Rectal smooth muscle tissue (tissue), 1 donor: ENCODE data around the gene LRWD1.

ENCODE experiments used
- H3K27ac ChIP-seq: one replicate; pipeline ENCODE4 v1.7.0; 2013; ENCODE audit warnings: low read depth, low read length, inconsistent platforms
- H3K27me3 ChIP-seq: one replicate; pipeline ENCODE4 v1.7.0; 2013; ENCODE audit warnings: low read length; ENCODE audit not compliant: control insufficient read depth, insufficient read depth
- H3K36me3 ChIP-seq: one replicate; pipeline ENCODE4 v1.7.0; 2013; ENCODE audit warnings: low read length; ENCODE audit not compliant: control insufficient read depth, insufficient read depth
- H3K4me1 ChIP-seq: one replicate; pipeline ENCODE4 v1.7.0; 2013; ENCODE audit warnings: low read length; ENCODE audit not compliant: control insufficient read depth, insufficient read depth
- H3K4me3 ChIP-seq: one replicate; pipeline ENCODE4 v1.7.0; 2013; ENCODE audit warnings: low read length
- H3K9ac ChIP-seq: one replicate; pipeline ENCODE4 v1.7.0; 2013; ENCODE audit warnings: low read length

The LRWD1 gene

DNA sequence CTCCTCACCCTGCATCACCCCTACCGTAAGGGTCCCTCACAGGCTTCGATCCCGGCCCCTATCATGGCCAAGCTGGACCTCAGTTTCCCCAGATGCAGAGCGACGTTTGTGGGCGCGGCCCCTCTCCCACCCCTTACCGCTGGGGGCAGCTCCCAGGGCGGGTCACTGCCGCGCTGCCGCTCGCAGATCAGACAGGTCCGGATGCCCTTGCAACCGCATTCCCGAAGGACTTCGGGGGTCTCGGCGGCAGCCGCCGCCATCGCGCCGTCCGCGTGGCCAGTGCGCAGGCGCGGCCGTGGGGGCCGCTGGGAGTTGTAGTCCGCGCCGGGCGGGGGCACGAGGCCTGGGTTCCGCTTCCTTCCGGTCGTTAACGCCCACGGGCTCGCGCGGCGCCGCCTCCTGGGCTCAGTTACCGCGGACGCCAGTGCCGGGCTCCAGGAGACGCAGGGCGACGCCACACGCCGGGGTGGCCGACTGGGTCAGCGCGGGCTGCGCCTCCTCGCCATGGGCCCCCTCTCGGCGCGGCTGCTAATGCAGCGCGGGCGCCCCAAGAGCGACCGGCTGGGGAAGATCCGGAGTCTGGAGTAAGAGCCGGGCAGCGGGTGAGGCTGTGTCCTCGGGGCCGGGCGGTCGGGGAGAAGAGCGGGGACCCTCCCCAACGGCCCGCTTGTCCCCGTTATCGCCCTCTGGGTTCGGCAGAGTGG, at the start of gene LRWD1, which contains the start of gene ALKBH4:
LRWD1 (plus strand) TSS at position 408 of the 704 bp plus-strand sequence; CDS start at position 505, 97 bp downstream.
ALKBH4 (minus strand) TSS at position 287 of the 704 bp plus-strand sequence; CDS start at position 260, 27 bp downstream.
- H3K27ac ChIP-seq = peak within 1 kb of the TSS; percentile 41
- peak within 1 kb of the TSS; percentile 82 for H3K4me3 ChIP-seq
- peak within 1 kb of the TSS; percentile 75 for H3K9ac ChIP-seq
- no peaks in the 10 kb centered on the region for H3K27me3 ChIP-seq
- H3K4me1 ChIP-seq = peaks cover 12% of the 10 kb centered on the region
- peaks cover 3% of the 10 kb centered on the region for H3K36me3 ChIP-seq

DNA sequence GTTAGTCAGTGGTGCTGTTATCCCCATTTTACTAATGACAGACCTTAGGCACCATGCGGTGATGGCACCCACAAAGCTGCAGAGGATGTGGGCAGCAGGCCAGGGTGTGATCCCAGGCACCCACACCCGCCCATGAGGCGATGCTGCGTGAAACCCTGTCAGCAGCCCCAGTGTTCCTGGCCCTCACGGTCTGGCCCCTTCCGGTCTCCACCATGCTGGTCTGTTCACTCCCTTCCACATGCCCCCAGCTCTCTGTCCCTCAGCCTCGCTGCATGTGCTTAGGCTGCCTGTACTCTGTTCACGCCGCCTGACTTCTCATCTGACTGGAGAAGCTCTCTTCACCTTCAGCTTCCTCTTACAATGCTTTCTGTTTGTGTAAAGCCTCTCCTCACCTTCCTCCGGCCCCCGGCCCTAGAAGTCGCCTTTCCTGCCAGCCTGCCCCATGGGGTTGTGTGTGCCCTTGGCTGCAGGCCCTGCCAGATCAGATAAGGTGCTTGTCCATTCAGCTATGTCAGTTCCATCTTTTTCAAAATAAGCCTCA, 49.0 kb upstream of the LRWD1 start:
- Histone ChIP-seq H3K27me3 (no peaks in the 10 kb centered on the region), H3K36me3 (peaks cover 7% of the 10 kb centered on the region), H3K27ac (no peak overlapping the region), H3K4me1 (peaks cover 2% of the 10 kb centered on the region), H3K4me3 (no peak overlapping the region), H3K9ac (no peak overlapping the region)

DNA sequence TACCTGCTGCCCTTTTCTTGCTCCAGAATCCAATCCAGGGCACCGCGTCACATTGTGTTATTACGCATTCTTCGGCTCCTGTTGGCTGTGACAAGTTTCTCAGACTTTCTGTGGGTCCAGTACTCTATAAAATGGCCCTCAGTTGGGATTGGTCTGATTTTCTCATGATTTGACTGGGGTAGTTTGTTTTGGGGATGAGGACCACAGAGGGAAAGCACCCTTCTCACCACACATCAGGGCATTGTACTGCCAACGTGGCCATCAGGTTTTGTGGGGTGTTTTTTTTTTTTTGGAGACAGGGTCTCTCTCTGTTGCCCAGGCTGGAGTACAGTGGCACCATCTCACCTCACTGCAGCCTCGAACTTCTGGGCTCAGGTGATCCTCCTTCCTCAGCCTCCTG, 48.4 kb upstream of the LRWD1 start:
- H3K4me3 ChIP-seq = no peak overlapping the region
- peaks cover 2% of the 10 kb centered on the region for H3K4me1 ChIP-seq
- no peak overlapping the region for H3K9ac ChIP-seq
- no peak overlapping the region for H3K27ac ChIP-seq
- peaks cover 11% of the 10 kb centered on the region for H3K36me3 ChIP-seq
- H3K27me3 ChIP-seq = no peaks in the 10 kb centered on the region

DNA sequence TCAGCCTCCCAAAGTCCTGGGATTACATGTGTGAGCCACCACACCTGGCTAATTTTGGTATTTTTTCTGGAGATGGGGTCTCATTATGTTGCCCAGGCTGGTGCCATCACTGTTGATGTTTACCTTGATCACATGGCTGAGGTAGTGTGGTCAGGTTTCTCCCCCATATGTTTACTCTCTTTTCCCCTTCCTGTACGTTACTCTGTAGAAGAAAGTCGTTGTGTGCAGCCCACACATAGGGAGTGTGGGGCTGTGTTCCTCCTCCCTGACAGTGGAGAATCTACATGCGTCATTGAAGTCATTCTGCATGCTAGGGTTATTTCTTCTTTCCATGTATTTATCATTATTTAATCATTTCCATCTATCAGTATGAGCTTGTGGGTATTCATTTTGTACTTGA, 47.7 kb upstream of the LRWD1 start:
- Histone ChIP-seq H3K27me3 (no peaks in the 10 kb centered on the region), H3K4me1 (peaks cover 2% of the 10 kb centered on the region), H3K9ac (no peak overlapping the region), H3K4me3 (no peak overlapping the region), H3K27ac (no peak overlapping the region), H3K36me3 (peaks cover 11% of the 10 kb centered on the region)

DNA sequence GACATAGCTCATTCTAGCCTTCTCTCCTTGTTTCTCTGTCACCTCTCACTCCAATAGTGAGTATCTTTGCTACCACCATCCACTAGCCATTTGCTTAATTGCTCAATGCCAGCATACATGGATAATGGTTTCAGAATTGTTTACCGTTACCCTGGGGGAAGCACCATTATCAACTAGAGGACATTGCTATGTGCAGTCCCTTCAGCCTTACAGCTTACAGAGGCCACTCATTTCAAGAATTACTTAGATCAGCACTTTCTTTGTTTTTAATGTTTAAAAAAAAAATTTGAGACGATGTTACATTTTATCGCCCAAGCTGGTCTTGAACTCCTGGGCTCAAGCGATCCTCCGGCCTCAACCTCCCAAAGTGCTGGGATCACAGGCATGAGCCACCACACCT, 46.2 kb upstream of the LRWD1 start:
- H3K27ac ChIP-seq = no peak overlapping the region
- H3K36me3 ChIP-seq = peaks cover 11% of the 10 kb centered on the region
- H3K9ac ChIP-seq = no peak overlapping the region
- H3K27me3 ChIP-seq = no peaks in the 10 kb centered on the region
- no peak overlapping the region for H3K4me3 ChIP-seq
- H3K4me1 ChIP-seq = no peaks in the 10 kb centered on the region

DNA sequence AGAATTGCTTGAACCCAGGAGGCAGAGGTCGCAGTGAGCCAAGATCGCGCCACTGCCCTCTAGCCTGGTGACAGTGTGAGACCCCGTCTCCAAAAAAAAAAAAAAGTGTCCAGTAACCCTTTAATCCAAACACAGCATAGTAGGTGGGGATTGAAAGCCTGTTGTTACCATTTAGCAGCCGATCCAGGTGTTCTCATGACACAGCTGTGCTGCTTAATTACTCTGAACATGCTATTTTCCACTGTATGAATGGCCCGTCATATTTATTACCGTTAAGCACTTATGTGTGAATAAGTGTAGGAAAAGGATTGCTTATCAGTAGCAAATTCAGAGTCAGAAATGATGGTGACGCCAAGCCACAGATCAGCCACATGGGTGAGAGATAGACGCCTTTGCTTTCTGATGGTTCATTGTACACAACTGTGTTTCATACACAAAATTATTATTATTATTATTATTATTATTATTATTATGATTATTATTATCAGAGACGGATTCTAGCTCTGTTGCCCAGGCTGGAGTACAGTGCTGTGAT, 43.0 kb upstream of the LRWD1 start:
- no peaks in the 10 kb centered on the region for H3K4me1 ChIP-seq
- H3K9ac ChIP-seq = no peak overlapping the region
- no peak overlapping the region for H3K4me3 ChIP-seq
- H3K36me3 ChIP-seq = peaks cover 17% of the 10 kb centered on the region
- H3K27ac ChIP-seq = no peak overlapping the region
- no peaks in the 10 kb centered on the region for H3K27me3 ChIP-seq

DNA sequence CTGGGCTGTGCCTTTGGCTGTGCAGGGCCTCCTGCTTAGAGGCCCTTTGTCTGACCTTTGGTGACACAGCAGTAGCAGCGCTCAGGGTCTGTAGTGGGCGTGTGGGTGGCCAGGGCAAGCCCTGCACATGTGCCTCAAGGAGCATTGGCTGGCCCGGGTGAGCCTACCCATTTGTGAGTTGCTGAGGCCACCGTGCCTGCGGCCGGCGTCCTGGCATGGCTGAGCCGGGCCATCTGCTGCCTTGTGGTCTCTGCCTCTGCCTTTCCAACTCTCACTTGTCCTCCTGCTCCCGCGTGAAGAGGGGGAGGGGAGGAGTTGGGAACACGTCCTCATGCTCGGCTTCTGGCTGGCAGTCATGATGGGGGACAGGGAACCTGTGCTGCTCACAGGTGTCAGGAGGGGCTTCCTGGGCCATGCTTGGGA, 40.6 kb upstream of the LRWD1 start:
- no peak overlapping the region for H3K27ac ChIP-seq
- no peaks in the 10 kb centered on the region for H3K4me1 ChIP-seq
- H3K9ac ChIP-seq = no peak overlapping the region
- no peak overlapping the region for H3K4me3 ChIP-seq
- no peaks in the 10 kb centered on the region for H3K27me3 ChIP-seq
- peaks cover 12% of the 10 kb centered on the region for H3K36me3 ChIP-seq

DNA sequence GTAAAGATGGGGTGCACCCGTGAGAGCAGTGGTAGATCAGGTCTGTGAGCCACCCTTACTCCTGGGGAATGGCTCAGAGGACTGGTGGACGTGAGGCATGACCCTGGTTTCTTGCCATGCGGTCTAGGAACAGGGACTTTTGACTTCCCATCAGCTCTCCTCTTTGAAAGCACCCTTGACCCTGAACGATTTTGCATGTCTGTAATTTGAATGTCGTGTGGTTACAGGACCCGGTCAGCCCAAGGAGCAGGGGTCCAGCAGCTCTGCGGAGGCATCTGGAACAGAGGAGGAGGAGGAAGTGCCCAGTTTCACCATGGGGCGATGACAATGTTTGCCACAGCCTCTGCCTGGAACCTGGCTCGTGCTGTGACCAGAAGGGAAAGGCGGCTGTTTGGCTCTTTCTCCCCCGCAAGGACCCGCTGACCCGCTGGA, 40.0 kb upstream of the LRWD1 start:
- Histone ChIP-seq H3K27ac (no peak overlapping the region), H3K4me3 (no peak overlapping the region)

DNA sequence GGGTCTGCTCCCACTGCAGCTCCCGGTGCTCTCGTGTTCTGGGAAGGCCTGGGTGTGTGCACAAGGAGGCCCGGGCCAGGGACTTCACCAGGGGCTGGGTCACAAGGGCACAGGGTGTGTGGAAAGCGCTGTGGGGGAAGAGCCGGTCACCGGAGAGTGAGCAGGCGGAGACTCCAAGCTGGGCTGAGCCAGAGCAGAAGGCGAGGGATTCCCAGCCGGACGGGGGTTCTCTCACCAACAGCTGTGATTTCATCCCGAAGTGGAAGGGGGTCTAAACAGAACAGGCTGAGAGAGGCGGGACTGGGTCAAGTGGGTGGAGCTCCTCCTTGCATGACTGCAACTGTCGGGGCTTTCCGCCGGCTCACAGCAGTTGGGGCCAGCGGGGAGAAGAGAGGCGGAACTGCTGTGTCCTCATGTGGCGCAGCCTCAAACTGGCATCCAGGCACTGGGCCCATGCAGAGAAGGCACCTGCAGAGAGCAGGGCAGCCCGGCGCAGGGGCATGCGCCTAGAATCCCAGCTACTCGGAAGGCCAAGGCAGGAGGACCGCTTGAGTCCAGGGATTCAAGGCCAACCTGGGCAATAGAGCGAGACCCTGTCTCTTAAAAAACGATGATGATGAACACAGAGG, 39.0 kb upstream of the LRWD1 start:
- Histone ChIP-seq H3K27me3 (no peaks in the 10 kb centered on the region), H3K4me1 (no peaks in the 10 kb centered on the region), H3K27ac (peak overlapping the region; percentile 48), H3K36me3 (peaks cover 10% of the 10 kb centered on the region), H3K4me3 (peak overlapping the region; percentile 29), H3K9ac (no peak overlapping the region)

More for the DNA sequence above, 40.0 kb upstream of the LRWD1 start:
- Histone ChIP-seq H3K4me1 (no peaks in the 10 kb centered on the region), H3K9ac (no peak overlapping the region), H3K27me3 (no peaks in the 10 kb centered on the region), H3K36me3 (peaks cover 12% of the 10 kb centered on the region)

DNA sequence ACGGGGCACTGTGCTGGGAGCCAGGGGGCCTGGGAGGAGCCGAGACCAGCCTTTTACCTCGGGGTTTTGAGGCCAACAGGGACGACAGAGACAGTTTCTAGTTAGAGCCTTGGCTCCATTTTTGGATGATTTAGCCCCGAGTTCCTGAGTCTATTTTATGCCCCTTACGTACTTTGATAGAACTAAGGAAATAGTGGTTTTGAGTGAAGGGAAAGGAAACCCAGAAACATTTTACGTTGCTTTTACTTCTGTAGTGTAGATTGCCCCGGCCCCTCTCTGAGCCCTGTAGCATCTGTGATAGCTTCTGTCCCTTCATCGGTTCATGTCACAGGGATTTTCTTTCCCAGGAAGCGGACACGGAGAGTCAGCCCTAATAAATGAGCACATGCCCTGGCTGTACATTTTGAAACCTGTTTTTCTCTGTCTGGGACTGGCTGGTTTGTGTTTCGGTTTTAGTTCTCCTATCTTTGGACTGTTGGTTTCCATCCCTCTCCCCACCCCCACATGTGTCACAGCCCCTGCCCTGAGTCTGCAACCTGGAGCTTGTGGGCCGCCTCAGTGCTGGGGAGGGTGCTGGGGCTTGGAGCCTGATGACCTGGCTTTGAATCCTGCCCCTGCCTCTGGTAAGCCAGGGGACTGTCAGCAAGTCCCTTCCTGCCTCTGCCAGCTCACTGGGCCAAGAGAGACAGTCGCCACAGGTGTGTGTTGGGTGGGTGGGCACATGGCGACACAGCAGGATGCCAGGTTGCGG, 38.3 kb upstream of the LRWD1 start:
- Histone ChIP-seq H3K4me1 (no peaks in the 10 kb centered on the region), H3K4me3 (peak overlapping the region; percentile 29), H3K27ac (peak overlapping the region; percentile 48), H3K9ac (no peak overlapping the region), H3K36me3 (peaks cover 6% of the 10 kb centered on the region), H3K27me3 (no peaks in the 10 kb centered on the region)

DNA sequence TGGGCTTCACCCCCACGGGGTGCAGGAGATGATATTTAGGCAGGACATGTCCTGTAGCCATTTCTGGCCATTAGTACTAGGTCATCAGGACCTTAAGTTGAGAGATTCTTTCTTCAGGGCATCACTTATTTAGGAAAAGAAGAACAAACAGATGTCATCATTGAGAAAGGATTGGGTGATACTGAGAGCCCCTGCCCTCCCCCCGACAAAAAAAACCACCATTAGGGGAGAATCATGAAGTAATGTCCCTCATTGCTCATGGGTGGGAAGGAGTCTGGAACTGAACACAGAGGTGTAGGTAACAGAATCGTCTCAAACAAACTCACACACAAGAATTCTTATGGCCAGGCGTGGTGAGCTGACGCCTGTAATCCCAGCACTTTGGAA, 37.8 kb upstream of the LRWD1 start:
- no peak overlapping the region for H3K9ac ChIP-seq
- H3K27ac ChIP-seq = no peak overlapping the region
- no peaks in the 10 kb centered on the region for H3K27me3 ChIP-seq
- H3K4me3 ChIP-seq = no peak overlapping the region
- H3K4me1 ChIP-seq = no peaks in the 10 kb centered on the region
- H3K36me3 ChIP-seq = peaks cover 6% of the 10 kb centered on the region
